Dedifferentiated amniotic fluid mesenchymal stem cell (primary cell): ENCODE results near the gene WHRN.
A peak's percentile ranks its signal among the peaks of the same experiment; 100 is the strongest.

Source experiments
- DNase-seq: peaks from one replicate; pipeline ENCODE4 v3.0.0-alpha.2; 2016; ENCODE audit errors: extremely low spot score

The WHRN gene

DNA sequence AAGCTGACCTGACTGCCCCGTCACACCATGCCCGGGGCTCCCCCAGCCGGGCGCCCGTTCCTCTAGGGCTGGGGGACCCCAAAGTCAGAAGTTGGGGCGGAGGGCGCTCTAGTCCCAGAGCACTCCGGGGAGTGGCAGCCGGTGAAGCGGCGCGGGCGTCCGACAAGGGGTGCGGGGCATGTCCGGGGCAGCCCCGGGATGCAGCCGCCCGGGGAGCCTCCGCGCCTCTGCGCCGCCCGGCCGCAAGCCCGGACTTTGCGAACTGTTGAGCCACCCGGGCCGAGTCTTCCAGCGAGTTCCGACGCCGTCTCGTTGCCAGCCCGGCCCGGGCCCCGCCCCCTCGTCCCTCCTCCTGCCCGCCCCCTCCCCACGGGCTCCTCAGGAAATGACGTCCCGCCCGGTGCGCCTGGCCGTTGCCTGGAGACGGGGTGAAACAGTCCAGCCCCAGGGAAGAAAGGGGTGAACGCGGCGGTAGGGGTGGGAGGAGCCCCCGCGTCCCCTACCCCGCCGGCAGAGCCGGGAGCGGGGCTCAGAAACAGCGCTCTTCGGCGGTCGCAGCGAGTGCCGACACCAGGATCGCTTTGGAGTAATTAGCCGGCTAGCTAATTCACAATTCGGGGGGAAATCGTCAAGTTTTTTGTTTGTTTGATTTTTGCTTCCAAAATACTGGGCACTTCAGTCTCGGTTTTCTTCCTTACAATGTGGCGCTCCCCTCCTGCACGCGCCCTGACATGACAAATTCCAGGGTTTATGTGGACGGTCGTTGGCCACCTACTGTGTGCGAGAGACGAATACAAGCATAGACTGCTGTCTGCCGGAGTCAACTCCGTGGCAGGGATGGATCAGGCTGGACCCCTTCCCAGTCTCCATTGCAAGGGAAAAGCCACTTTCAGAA, at the start of gene WHRN:
Gene WHRN (minus strand): TSS at position 287 of the 895 bp plus-strand sequence. CDS start 672 bp downstream, outside the sequence.
- DNase-seq = peak; percentile 88

DNA sequence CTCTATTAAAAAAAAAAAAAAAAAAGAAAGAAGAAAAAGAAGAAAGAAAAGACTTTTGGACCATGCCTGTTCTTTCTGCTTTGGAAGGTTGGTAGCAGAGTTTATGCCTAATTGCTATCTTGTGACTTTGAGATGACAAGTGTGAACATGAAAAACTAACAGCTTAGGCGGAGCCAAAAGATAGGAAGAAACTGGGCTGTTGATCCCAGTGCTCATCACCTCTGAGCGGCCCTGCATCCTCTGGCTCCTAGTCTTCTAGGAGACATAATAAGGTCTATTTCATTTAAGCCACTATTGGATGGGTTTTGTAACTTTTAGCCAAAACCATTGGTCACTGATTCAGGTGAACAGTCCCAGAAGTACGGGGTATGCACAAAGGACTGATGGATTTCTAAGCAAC, 47.9 kb upstream of the WHRN start:
- no peak for DNase-seq

DNA sequence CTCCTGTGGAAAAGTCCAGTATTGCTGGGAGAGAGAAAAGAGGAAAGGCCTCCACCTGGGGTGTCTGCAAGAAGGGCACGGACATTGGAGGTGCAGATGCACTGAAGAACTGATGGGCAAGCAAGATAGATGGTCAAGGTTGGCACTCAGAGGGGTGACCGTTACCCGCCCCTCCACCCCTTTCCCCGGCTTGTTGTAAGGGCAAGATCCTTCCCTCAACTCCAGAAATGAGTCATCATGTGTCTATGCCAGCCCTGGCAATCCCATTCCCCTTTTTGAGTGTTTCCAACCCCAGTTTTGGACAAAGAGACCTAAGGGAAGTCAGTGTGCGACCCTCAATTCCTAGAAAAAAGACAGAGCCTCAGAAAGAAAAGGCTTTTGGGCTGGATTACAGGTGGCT, 47.4 kb upstream of the WHRN start:
- no peak for DNase-seq

DNA sequence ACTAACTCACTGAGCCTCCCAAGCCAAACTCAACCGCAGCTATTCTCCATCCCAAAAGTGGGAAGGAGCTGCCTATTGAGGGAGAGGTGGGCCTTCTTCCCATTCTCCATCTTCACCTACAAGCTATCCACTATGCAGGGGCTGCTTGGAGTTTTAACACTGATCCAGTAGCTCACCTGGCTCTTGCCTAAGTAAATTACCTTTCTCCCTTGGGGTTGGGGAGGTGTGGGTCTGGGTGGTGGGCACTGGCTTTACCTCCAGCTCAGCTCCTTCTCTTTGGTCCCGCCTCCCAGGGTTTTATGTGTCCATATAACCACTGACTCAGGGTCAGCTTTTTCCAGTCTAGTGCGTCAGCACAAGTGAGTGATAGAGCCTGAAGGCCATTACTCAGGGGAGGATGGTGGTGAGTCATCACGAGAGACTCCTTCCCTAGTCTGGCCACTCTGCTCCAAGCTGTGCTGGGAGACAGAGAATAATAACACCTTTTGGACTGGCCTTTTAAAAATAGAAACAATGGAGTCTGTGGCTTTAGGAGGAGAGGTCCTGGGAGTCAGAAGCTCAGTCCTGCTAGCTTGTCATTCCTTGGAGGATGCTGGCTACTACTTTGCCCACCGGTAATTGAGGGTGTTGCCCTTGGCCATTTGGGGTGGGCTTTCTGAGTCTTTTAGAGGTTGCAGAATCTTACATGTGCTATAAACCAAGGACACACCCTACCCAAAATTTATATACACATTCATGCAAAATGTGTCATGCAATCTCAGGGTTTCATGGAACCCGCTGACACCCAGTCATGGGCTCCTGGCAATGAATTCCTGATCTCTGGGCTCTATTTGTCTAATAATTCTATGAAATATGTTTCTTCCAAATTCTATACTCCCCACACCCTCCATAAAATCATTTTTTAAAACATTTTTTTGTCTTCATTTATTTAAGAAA, 46.7 kb upstream of the WHRN start:
- peak; percentile 95 for DNase-seq

DNA sequence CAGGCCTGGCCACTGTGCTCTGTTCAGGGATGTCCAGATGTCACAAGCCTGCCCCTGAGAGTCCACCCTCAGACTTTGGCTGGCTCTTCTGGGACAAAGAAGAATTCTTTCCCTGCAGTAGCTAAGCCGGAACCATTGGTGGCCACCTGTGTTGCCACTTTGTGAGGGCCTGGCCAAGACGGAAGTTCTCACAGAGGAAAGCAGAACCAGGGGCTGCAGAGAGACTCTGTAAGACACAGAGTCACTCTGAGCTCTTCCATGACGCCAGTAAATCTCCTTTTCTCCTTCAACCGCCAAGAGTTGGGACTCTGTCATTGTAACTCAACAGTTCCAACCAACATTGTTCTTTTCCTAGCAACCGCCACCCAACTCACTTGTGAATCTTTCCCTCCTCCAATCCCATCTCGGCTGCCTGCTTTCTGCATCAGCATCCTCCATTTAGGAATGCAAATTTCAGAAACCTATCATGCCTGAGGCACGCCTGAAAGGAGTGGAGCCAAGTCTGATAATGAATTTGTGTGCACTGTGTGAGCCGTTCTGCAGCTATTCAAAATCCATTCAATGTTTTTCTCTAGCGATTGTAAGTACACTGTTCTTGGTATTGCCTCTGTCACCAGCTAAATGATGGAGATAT, 44.5 kb upstream of the WHRN start:
- no peak for DNase-seq

DNA sequence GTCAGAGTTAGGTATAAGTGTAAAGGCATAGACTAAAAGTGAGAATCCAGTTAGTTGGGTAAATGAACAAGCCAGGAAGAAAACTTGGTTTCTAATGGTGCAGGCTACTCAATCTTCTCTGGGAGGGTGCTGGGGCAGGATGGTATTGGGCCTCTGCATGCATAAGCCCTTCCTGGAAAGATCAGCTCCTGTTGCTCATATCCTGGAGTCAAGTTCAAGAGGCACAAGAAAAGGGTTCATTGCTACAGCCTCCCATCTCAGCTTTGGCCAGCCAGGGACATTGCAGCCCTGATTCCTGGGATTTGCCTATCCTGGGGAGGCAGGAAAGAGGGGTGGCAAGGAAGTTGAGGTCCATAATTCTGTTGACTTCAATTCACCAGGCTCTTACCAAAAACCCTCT, 41.6 kb upstream of the WHRN start:
- DNase-seq = no peak

DNA sequence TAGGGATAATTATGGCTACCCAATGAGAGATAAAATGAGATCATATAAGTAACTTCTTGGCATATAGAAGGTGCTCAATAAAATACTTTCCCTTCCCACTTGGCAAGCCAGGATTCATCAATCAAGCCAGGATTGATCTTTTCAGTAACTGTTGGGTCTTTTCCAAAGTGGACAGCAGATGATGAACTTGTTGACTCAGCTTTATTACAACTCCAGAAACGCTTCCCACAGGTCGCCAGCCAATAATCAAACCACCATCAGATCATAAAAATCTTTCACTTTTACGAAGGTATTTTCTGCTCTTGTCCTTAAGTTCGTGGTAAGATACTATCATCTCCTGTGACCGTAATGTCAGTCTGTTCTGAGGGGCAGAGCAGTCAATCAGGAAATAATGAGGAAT, 39.8 kb upstream of the WHRN start:
- DNase-seq = no peak

DNA sequence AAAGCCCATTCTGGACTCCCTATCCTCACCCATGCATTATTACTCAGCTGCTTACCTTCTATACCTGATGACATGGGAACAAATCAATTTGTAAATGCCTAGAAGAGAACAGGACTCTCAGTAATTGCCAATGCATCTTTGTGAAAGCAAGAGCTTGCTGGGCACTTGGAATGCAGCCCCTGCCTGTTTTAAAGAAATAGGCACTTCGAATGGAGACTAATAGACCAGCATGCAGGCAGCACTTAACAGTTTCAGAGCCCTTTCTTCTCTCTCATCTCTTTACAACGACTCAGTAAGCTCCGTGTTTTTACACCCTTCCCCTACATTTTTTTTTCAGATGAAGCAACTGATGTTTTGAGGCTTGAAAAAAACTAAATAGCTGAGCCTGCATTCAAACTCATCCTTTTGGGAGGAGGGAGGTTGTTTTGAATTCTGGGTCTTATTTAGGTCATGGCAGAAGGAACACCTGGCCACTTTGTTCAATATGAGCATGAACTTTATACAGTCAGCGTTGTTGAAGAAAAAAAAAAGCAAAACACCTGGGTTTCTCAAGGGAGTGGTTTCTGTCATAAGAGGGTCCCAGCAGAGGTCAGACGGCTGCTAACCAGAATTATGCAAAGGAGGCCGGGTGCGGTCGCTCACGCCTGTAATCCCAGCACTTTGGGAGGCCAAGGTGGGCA, 34.6 kb upstream of the WHRN start:
- DNase-seq = no peak

DNA sequence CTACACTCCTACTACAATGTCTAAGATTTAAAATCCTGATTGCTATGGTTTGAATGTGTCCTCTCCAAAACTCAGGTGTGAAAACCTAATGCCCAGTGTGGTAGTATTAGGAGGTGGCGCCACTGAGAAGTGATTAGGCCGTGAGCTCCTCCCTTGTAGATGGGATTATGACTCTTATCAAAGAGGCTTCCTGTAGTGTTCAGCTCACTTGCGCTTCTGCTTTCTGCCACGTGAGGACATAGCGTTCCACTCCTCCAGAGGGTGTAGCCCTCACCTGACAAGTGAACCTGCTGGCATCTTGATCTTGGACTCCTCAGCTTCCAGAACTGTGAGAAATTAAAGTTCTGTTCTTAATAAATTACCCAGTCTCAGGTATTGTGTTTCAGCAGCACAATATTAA, 33.0 kb upstream of the WHRN start:
- no peak for DNase-seq

DNA sequence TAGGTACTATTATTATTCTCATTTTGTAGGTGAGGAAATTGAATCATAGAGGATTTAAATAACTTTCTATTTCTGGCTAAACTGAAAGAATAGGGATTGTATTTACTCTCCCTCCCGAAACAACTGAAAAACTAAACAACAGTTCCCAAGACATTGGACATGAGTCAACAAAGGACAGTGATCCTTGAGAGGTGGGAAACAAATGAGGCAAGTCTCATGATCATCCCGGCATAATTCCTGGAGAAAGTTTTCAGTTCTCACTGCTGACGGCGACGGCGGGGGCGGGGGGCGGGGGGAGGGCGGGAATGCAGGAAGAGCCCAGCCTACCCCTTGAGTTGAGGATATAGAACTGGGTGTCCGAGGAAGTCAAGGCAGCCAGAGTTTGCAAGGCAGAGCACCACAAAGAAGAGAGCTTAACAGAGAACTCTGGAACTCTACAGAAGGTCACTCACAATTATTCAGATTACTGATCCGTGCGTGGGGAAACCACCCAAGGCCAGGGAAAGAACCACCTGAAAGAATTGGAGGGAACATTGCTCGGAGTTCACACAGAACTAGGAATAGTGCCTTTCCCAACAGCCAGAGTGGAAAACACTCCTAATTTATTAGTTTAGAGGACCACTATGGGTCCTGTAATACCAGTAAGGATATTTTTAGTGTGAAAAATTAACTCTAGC, 27.4 kb upstream of the WHRN start:
- no peak for DNase-seq

DNA sequence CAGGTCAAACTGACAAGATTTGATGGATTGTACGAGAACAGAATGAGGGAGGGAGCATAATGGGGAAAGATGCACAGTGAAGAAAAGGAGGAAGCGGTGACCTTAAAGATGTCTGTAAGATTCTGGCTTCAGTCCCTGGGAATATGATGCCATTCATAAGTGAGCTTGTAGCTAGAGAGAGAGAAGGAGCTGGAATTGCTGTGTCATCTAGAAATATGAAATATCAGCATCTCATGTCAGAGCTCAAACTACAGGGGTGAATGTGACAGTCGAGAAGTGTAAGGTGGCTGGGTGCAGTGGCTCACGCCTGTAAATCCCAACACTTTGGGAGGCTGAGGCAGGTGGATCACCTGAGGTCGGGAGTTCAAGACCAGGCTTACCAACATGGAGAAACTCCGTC, 24.0 kb upstream of the WHRN start:
- no peak for DNase-seq

DNA sequence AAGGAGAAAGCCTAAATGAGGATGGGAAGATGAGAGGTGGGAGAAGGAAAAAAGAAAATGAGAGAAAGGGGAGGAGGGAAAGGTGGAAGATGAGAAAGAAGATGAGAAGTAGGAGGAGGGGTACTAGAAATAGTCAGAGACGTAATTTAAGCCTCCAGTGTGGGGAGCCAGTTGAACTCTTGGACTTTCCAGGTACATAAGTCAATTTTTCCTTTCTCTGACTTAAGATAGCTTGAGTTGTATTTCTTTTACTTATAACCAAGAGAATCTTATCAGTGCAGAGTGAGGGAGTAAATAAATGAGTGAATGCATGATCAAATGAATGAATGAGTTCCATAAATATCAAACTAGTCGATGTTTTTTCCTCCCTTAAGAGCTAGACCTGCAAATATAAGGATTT, 21.5 kb upstream of the WHRN start:
- no peak for DNase-seq

DNA sequence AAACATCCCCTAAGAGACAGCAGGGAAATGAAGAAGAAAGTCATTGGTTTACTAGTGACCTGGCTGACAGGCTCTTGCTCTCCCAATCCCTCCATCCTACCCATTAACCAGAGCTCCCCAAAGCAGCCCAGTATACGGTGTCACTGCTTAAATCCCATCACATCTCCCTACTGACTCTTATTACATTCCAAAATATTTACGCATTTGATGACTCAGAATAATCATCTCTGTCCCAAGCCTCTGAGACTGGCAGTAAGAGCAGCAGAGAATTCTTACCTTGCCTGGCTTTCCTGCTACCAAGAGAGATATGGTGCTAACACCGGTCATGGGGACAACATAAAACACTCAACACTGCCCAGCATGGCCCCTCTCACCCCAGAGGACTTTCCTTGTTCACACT, 20.2 kb upstream of the WHRN start:
- DNase-seq = no peak

DNA sequence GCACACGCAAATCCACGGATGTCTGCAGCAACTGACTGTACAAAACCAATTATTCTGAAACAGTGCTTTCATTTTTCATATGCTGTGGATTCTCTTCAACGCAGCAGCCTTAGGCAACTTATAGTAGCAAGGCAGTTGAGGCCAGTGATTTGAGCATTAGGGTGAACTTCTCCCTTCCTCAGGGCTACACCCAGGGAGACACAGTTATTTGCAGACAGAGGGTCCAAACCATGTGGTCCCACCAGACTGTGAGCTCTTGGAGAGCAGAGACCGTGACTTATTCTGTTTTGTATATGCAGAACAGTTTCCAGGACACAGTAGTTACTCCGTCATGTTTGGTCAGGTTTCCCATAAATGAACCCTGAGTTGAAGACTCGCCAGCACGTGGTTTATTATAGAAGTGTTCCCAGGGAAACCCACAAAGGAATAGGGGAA, 19.0 kb upstream of the WHRN start:
- DNase-seq = no peak

DNA sequence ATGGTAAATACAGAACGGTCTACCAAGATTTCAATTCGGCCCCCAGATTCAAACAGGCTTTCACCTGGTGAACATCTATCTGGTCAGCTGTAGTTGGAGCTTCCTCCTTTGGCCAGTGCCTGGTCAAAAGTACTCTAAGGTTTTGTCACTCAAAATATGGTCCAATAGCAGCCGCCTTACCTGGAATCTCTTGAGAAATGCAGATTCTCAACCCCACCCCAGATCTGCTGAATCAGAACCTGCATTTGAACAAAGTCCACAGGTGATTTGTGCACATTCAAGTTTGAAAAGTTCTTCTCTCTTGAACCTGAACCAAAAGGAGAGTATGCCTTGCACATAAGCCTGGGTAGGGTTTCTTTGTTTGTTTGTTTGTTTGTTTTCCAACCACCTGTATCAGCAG, 17.6 kb upstream of the WHRN start:
- no peak for DNase-seq

DNA sequence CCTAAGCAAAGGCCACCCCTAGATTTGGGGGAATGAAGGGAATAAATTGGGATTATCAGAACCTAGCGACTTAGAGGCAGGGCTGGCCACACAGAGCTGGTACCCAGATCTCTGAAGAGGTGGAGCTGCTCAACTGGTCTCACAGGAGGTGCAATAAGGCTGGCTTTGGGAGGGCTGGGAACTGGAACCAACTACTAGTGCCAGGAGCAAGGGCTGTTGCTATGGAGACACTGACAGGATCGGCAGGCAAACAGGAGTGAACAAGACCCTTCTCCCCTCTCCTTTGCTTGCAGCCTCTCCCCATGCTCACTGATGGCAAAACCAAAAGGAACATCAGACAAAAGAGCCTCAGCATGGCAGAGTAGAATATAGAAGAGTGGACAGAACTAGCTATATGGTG, 17.0 kb upstream of the WHRN start:
- no peak for DNase-seq

DNA sequence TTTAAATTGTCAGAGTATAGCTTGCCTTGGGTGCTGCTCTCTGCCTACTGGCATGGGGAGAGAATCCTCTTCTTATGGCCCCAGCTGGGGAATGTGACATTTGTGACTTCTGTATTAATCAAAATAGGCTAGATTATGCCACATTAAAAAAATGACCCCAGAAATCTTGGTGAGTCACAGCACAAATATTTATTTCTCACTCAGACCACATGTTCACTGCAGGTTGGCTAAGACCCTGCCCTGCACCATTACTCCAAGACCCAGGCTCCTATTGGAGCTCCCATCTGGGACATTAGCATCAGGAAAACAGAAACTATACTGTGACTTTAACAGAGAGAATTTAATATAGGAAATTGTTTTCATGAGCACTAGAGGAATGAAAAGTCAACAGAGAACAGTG, 16.6 kb upstream of the WHRN start:
- no peak for DNase-seq

DNA sequence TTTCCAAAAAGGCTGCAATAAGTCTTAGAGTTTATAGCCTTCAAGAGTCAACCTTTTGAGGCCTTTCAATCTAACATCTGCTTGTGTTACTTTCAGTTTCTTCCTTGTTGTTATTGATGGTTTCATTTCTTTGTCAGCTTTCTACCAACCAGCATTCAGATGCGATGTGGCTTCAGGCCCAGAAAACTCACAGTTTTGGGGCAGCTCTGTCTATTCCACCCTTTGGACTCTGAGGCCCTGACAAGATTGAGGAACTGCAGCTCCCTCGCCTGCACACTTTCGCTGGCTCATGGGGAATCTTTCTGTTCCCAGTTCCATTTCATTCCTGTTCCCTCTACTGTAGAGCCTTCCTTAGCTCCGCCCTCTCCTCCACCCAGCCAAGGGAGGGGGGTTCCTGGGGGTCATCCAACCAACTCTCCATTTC, 13.3 kb upstream of the WHRN start:
- DNase-seq = no peak

DNA sequence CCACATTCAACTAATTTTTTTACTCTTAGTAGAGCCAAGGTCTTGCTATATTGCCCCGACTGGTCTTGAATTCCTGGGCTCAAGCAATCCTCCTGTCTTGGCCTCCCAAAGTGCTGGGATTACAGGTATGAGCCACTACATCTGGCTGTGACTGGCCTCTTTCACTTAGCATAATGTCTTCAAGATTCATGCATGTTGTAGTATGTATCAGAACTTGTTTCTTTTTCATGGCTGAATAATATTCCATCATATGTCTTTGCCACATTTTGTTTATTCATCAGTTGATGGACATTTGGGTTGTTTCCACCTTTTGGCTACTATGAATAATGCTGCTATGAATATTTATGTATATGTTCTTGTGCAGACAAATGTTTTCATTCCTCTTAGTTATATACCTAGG, 12.8 kb upstream of the WHRN start:
- DNase-seq = no peak

DNA sequence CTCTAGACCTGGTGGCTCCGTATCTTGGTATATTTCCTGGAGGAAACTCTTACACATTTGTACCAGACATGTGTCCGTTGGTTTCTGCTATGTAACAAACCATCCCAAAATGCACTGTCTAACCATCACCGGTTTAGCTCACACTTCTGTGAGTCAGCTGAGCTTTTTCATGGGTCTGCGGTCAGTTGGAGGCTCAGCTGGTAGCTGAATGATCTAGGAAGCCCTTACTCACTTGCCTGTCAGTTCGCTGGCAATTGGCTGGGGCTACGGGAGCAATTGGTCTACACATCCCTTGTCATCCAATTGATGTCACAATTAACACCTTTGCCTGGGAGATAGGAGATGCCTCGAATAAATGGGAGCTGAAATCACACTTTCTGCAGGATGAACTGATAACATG, 11.6 kb upstream of the WHRN start:
- DNase-seq = no peak

DNA sequence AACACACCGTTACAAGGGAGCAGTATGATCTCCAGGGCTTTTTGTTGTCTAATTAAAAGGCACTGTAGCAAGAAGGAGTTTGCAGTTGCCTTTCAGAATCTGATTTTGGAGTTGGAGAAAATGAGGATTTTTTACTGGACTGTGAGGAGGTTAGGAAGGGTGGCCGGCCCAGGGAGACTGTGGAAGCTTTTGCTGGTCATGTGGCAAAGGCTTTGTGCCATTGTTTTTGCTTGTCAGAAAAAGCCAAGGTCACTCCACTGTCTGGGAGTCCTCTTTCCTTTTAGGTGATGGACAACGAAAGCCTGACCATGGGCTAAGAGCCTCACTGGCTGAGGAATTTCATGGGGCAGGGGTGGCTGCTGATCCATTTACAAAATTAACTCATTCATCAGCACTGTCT, 10.3 kb upstream of the WHRN start:
- DNase-seq = no peak
